Measurements from ENCODE around the gene FGF9.

DNA sequence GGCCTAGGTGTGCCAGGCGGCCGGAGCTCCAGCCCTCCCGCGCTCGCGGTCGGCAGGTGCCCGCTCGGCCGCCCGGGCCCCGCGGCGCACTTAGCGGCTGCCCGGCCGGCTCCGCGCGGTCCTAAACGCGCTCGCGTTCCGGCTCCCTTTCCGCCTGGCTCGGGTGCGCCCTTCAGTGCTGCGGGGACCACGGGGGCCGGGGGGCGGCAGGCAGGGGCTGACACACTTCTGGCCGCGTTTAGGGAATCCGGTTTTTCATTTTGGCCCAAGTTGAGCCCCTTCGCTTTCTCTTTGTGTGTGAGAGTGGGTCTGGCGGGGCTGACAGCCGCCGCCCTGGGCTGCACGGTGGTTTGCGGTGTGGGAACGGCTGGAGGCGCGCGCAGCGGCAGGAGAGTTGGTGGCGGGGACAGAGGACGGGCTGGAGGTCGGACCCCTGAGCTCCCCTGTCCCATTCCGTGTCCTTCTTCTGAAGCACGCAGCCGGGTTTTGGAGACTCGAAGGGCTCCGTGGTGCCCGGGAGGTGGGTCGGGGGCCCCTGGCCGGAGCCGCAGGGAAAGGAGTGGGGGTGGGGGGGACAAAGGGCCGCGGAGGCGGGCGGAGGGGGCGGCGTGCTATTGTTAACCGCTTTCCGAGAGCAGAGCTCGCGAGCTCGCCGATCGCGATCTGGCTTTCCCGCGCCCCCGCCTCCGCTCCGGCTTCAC, 3.1 kb downstream of the FGF9 start:
- TF ChIP-seq, protein P1, sequence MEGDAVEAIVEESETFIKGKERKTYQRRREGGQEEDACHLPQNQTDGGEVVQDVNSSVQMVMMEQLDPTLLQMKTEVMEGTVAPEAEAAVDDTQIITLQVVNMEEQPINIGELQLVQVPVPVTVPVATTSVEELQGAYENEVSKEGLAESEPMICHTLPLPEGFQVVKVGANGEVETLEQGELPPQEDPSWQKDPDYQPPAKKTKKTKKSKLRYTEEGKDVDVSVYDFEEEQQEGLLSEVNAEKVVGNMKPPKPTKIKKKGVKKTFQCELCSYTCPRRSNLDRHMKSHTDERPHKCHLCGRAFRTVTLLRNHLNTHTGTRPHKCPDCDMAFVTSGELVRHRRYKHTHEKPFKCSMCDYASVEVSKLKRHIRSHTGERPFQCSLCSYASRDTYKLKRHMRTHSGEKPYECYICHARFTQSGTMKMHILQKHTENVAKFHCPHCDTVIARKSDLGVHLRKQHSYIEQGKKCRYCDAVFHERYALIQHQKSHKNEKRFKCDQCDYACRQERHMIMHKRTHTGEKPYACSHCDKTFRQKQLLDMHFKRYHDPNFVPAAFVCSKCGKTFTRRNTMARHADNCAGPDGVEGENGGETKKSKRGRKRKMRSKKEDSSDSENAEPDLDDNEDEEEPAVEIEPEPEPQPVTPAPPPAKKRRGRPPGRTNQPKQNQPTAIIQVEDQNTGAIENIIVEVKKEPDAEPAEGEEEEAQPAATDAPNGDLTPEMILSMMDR (conservative IDR thresholded peaks at IDR 0.05; ENCODE audit: low read length), result no peak; the same call in 1 of the 2 replicates
- no peak for TF ChIP-seq EZH2phosphoT487 (IDR thresholded peaks at IDR 0.05; ENCODE audit: borderline replicate concordance, low read depth, low read length)

All from OCI-LY7 (cell line).